Ramos (cell line): ENCODE results near the gene ANGPTL7.

Experiments used
- in situ Hi-C: fragments of 300-500 bp; cut with MboI; formaldehyde crosslinking; loops from one replicate; pipeline ENCODE4 v1.14.3; 2022; ENCODE audit warnings: low sequenced_read_pairs; ENCODE audit not compliant: unreplicated experiment

The ANGPTL7 gene

DNA sequence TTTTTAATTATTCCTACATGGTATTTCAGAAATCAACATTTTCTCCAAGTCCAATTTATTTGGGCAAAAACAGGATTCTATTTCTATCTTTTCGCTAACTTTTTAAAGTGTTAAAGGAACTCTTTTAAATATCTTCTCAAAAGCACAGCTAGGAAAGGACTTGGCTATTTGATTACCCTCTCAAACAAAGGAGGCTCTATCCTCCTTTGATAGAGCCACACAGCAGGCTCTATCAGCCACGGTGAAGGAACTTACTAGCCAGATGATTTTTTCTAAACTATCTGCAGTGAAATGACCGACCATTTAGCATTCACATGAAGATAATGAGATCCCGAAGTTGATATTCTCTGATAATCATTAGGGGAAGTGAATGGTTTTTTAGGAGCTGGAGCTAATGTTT, 9.1 kb downstream of the ANGPTL7 start:
- in situ Hi-C loops, result no loop called here

- in situ Hi-C loops, result no loop called here
Observed at GRCh38 chr1:11198851-11199594, 9.9 kb downstream of the ANGPTL7 start.

GRCh38 chr1:11204396-11205190, 15.4 kb downstream of the ANGPTL7 start:
- in situ Hi-C loops, result no loop called here

DNA sequence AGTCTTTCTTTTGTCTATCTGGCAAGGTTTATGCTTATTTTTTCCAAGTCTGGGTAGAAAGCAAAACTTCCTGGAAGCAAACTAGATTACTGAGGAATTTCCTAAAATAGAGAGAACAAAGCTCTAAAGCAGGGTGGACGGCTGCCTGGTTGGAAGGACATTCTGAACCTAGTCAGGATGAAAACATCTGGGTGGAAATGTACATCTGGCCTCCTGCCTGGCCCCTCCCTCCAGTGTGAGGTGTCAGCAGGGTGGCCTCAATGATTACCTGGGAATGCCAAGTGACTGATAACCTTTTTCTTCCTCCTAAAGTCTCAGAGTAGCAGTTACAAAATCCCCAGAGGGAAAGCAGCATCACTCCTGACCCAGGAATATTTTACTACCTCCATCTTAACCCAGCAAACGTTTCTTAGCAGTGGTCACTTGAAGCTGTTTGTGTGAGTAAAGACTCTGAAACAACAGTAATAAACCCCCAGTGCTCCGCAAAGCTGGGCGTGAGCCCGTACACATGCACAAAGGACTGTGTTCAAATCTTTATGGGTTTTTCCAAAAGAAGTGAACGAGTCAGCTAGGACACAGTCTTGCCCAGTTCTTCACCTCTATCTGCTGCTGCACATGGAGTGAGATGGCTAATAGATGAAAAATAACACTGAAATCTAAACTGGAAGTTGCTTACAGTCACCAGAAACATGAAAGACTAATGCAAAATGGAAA, 18.9 kb downstream of the ANGPTL7 start:
- in situ Hi-C loops, result no loop called here

DNA sequence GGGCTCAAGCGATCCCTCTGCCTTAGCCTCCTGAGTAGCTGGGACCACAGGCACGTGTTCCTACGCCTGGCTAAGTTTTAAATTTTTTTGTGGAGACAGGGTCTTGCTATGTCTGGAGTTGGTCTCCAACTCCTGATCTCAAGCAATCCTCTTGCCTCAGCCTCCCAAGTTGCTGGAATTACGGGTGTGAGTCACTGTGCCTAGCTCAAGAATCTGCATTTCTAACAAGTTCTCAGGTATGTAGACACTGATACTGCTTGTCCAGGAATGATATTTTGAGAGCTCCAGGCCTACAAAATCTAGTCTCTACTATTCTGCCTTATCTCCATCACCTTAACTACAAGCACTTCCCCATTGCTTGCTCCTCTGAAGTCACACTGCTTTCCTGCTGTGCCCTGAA, 22.3 kb downstream of the ANGPTL7 start:
- in situ Hi-C loops, result no loop called here

DNA sequence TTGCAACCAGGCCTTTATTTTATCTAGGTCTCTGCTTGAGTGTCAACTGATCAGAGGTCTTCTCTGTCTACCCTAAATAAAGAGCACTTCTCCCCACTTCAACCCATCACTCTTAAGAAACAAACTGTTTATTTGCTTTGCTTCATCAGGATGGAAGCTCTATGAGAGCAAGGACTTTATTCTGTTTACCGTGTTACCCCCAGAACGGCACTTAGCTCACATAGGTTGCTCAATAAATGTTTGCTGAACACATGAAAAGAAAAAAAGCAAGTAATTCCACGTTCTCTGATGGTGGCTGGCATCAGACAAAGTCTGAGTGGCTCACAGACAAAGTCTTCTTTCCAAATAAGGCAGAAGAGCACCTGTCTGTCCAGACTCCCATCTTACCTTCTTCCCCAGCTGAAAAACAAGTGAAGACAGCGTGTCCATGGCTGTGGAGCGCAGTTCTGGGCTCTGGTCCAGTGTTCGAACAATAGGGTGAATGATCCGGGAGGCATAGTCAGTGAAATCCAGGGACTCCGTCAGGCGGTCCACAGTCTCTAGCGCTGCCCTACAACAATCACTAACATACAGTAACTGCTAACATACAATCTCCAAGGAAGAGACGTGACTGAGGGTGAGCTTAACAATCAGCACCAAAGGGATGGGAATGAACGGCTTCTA, 22.9 kb downstream of the ANGPTL7 start:
- in situ Hi-C loops, result no loop called here

- in situ Hi-C loops, result no loop called here
Observed at GRCh38 chr1:11214698-11215380, 25.7 kb downstream of the ANGPTL7 start.

- in situ Hi-C loops, result no loop called here
Observed at GRCh38 chr1:11215381-11216005, 26.3 kb downstream of the ANGPTL7 start.

GRCh38 chr1:11216074-11216473, 26.9 kb downstream of the ANGPTL7 start:
- in situ Hi-C loops, result no loop called here

GRCh38 chr1:11227106-11228077, 38.2 kb downstream of the ANGPTL7 start:
- in situ Hi-C loops, result no loop called here

- in situ Hi-C loops, result no loop called here
Observed at GRCh38 chr1:11229203-11229602, 40.0 kb downstream of the ANGPTL7 start.

GRCh38 chr1:11233208-11233607, 44.1 kb downstream of the ANGPTL7 start:
- in situ Hi-C loops, result no loop called here

GRCh38 chr1:11237356-11237755, 48.2 kb downstream of the ANGPTL7 start:
- in situ Hi-C loops, result no loop called here

GRCh38 chr1:11238311-11238710, 49.2 kb downstream of the ANGPTL7 start:
- in situ Hi-C loops, result no loop called here

GRCh38 chr1:11245248-11245647, 56.1 kb downstream of the ANGPTL7 start:
- in situ Hi-C loops, result no loop called here
